Measurements from ENCODE around the gene MYLK4. TPM values are rescaled to one million over a fixed set of nuclear protein-coding genes. Genes with fewer than 3 reads are reported as not detected.

Gene MYLK4
- total RNA-seq, 1 donor from 2014 or later: 0.98 TPM

DNA sequence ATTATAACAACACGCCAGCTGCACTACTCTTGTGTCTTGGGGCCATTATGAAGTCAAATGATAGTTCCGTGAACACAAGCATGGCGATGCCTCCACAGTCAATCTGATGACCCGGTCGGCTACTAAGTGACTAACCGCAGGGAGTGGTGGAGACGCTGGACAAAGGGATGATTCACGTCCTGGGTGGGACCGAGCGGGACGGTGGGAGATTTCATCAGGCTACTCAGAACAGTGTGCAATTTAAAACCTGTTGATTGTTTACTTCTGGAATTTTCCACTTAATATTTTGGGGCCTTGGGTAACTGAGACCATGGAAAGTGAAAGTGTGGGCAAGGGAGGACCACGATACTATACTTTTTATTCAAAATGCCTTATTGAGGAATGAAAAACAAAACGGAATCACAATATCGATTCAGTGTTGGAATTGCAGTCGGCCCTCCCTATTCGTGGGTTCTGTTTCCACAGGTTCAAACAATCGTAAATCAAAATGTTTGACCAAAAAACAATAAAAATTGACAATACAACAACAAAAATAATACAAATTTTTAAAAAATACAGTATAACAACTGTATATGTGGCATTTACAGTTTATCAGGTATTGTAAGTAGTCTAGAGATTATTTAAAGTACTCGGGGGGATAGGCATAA, 66.5 kb downstream of the MYLK4 start:
- no peak for DNase-seq (ENCODE audit: low spot score)
- intact Hi-C loops (cut with DNase I): no loop called here
- ATAC-seq: no peak

DNA sequence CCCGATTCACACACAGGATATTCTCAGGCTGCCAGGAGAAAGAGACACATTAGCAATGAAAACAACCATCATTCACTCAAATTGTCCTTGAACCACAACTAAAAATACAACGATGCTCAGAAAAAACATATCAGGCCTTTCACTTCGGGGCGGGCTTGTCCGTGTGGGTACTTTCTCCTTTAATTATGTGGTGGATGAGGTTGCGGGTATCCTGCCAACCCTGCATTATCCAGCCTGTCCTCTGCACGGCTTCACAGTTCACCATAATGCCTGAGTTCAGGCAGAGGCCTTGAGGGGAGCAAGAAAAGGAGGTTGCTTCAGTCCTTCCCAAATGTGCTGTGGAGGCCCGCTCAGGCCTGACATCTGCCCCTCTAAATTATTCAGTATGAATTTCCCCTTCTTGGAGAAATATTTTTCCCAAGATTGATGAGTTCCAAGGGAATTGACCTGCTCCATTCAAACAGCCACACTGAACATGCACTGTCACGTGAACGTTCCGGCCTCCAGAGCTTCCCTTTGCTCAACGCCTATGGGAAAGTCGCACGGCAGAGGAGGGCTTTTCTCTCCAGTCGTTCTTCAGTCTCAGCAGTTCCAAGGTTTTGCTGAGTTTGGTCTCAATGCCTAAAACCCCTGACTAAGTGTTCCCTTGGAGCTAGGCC, 70.3 kb downstream of the MYLK4 start:
- ATAC-seq: no peak
- no peak for DNase-seq (ENCODE audit: low spot score)
- intact Hi-C loops (cut with DNase I): no loop called here

GRCh38 chr6:2677080-2677593, 73.6 kb downstream of the MYLK4 start:
- ATAC-seq: no peak
- intact Hi-C loops (cut with DNase I): no loop called here
- no peak for DNase-seq (ENCODE audit: low spot score)

DNA sequence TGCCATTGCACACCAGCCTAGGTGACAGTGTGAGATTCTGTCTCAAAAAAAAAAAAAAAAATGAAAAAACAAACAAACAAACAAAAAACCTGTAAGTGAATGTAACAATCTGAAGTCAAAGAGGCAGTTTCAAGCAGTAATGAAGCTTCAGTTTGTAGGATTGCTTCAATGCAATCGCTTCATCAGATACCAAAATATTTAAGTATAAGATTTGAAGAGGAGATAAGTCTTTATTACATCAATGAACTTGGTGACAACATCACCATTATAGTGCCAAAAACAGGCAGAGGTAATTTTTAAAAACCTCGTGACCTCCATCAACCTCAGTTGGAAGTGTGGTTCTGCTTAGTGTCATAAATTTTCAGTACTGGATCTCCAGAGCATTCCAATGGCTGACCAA, 74.7 kb downstream of the MYLK4 start:
- DNase-seq (ENCODE audit: low spot score) (no peak), ATAC-seq (no peak)
- intact Hi-C loops (cut with DNase I): no loop called here

DNA sequence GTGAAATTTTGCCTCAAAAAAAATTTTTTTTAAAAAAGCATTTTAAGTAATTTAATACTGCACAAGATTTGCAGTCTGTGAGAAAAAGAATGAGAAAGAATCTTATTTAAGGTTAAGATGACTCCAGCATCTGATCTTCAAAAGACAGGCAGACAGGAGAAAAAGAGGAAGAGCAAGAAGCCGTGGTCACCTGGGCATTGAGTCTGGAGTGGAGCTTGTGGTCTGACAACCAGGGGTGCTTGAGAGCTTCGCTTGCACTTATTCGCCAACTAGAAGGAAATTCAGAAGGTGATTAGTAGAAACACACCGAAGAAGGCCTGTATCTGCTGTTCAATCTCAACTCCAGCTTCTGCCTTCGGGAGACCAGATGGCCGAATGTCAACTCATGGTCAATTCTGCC, 75.9 kb downstream of the MYLK4 start:
- DNase-seq (ENCODE audit: low spot score) (no peak), ATAC-seq (no peak)
- intact Hi-C loops (cut with DNase I): no loop called here

DNA sequence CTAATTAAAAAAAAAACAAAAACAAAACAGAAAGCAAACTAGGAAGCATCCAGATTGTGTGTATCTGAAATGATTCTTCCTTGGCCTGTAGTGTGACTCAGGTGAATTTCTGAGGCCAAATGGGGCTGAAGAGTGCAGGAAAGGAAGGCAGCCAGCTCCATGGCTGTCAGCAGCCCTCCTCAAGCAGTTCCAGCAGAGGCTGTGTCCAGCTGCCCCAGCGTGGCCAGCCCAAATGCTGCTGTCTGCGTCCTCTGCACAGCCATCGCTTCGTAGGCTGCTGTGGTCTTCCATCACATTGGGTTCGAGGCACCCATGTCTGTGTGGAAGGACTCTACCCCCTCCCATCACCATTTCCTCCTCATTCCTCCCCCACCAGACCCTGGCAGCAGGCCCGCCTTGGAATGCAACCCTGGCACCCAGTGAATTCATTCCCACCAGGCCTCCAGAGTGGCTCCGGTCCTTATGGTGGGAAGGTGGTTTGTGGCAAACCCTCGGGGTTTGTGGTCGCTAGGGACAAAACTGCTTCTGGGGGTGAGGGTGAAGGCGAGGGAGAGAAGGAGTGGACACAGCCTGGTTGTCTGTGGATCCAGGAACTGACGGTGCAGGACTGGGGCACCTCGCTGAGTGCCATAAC, 81.5 kb downstream of the MYLK4 start:
- DNase-seq (ENCODE audit: low spot score): no peak
- no peak for ATAC-seq
- intact Hi-C loops (cut with DNase I): no loop called here

DNA sequence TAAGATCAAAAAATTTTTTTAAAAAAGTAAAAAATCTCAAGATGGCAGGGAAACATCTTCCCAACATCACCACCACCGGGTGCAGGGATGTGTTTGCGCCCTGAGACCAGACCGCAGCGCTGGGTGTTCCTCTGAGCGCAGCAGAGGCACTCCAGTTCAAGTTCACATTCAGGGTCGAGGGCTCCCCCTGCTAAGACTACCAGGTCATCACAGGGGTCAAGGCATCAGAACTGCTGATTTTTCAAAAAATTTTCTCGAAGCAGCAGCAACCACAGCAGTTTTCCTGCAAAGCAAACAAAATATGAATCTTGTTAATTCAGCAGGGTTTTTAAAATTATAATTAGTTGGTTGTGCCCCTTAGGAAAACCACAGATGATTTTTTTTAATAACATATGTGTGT, 83.1 kb downstream of the MYLK4 start:
- intact Hi-C loops (cut with DNase I): no loop called here
- DNase-seq (ENCODE audit: low spot score): no peak

DNA sequence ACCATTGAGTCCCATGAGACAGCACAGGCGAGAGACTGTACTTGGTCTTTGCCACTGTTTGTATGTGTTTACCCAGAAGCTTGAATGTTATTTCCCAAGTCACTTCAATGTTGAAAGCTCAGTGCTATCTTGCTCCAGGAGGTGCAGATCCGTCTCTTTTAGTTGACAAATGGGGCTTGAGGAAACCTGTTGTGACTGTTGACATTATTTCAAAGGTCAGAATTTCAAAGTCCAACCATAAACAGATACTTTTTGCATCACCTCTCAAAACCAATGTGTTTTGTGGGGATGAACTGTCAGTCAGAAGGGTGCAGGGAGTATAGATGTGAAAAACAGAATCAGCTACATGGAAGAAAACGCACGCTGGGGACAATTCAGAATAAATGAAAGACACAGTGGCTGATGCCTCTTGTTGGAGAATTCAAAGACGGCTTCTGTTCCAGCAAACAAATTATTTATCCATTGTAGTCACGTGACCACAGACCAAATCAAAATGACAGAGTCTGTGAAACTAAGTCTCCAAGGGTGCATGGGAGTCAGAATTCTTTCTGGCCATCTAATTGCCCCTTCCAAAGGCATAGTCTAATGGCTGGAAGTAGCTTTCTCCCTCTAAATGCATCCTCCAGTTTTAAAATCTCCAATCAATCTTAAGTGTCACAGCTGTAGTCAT, 83.7 kb downstream of the MYLK4 start:
- no peak for DNase-seq (ENCODE audit: low spot score)
- intact Hi-C loops (cut with DNase I): no loop called here
- no peak for ATAC-seq

More for the DNA sequence above, 83.1 kb downstream of the MYLK4 start:
- no peak for ATAC-seq

- ATAC-seq (no peak), DNase-seq (ENCODE audit: low spot score) (no peak)
- intact Hi-C loops (cut with DNase I): no loop called here
These were observed 85.3 kb downstream of the MYLK4 start for GRCh38 chr6:2665146-2666070.

DNA sequence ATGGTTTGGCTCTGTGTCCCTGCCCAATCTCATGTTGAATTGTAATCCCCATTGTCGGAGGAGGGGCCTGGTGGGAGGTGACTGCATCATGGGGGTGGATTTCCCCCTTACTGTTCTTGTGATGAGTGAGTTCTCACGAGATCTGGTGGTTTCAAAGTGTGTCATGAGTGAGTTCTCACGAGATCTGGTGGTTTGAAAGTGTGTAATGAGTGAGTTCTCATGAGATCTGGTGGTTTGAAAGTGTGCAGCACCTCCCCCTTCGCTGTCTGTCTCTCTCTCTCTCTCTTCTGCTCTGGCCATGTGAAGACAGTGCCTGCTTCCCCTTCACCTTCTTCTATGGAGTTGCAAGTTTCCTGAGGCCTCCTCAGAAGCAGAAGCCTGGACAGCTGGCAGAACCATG, 87.6 kb downstream of the MYLK4 start:
- intact Hi-C loops (cut with DNase I): no loop called here
- DNase-seq (ENCODE audit: low spot score) (no peak), ATAC-seq (no peak)

DNA sequence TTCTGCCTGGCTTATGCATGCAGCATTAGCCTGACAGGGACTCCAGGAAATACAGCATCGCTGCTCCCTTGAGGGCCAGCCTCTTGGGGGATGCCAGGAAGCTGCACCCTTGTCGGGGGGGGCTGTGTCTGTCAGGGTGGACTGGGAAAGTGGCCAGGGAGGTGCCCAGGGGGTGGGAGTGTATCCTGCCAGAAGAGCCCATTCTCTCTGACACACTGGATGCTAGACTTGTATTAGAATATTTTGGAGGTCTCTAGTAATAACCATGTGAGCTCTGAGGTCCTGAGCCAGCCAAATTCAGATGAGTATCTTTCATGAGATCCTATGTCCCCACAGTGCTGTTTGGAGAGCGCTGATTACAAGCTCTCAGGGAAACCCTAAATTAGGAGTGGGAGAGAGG, 89.1 kb downstream of the MYLK4 start:
- no peak for DNase-seq (ENCODE audit: low spot score)
- intact Hi-C loops (cut with DNase I): no loop called here
- ATAC-seq: no peak

DNA sequence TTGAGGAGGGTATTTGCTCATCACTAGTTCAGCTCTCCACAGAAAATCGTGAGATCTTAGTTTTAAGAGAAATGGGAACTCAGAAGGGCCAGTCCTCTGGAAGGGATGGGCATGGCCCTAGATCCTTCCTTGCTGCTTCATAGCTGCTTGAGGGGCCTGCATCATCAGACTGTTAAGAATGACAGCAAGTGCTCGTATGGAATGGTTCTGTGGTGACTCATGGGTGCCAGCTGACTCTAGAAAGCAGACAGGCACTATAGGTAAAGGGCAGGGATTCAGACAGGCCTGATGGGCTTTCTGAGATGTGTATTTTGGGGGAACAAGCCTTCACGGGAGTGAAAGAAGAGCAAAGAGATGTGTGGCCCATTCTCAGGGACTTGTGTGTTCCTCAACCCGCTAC, 90.8 kb downstream of the MYLK4 start:
- no peak for DNase-seq (ENCODE audit: low spot score)
- intact Hi-C loops (cut with DNase I): no loop called here

GRCh38 chr6:2659381-2659780, 91.3 kb downstream of the MYLK4 start:
- DNase-seq (ENCODE audit: low spot score) (no peak), ATAC-seq (no peak)
- intact Hi-C loops (cut with DNase I): no loop called here

More for the DNA sequence above, 90.8 kb downstream of the MYLK4 start:
- ATAC-seq: no peak

DNA sequence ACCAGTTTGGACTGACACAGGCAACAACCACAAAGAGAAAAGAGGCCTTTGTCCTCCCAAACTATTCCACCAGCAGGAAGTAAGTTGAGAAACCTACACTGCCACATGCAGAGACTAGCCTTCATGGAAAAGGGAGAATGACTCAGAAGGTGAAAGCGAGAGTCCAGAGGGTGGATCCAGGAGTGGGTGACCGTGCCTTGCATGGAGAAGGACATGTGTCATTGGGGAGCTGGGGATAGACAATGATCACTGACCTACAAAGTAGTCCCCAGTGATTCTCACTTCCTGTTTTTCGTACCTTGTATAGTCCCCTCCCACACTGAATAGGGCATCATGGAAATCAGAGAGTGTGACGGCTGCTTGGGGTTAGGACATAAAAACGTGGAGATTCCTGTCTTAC, 91.9 kb downstream of the MYLK4 start:
- intact Hi-C loops (cut with DNase I): no loop called here
- DNase-seq (ENCODE audit: low spot score) (no peak), ATAC-seq (no peak)

GRCh38 chr6:2656460-2657079, 94.2 kb downstream of the MYLK4 start:
- intact Hi-C loops (cut with DNase I): no loop called here
- DNase-seq (ENCODE audit: low spot score) (no peak), ATAC-seq (peak; percentile 48)

- intact Hi-C loops (cut with DNase I): no loop called here
- no peak for ATAC-seq
- no peak for DNase-seq (ENCODE audit: low spot score)
These were observed 94.8 kb downstream of the MYLK4 start for GRCh38 chr6:2655844-2656433.

DNA sequence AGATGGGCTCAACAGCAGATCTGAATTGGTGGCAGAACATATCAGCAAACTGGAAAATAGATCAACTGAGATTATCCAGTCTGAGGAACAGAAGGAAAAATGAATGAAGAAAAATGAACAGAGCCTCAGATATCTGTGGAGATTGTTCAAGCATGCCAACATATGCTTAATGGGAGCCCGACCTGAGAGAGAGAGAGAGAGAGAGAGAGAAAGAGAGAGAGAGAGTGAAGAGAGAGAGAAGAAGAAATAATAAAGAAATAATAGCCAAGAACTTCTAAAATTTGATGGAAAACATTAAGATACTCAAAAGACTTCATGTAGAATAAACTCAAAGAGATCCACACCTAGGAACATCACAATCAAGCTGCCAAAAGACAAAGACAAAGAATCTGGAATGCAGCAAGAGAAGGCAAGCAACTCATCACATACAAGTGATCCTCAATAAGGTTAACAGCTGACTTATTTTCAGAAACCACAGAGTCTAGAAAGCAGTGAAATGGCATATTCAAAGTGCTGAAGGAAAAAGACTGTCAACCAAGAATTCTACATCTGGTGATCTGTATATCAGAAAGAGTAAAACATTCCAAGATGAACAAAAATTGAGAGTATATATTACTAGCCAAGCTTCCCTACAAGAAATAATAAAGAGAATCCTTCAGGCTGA, 97.2 kb downstream of the MYLK4 start:
- intact Hi-C loops (cut with DNase I): no loop called here
- no peak for ATAC-seq
- DNase-seq (ENCODE audit: low spot score): no peak

- no peak for DNase-seq (ENCODE audit: low spot score)
- no peak for ATAC-seq
- intact Hi-C loops (cut with DNase I): no loop called here
These were observed 98.1 kb downstream of the MYLK4 start for GRCh38 chr6:2652611-2653010.

Measured in sciatic nerve (tissue), 2 donors.